KMS-11 (cell line): ENCODE data around the gene MSS51.

ENCODE experiments used
- H2AFZ ChIP-seq: fragments of 200-600 bp; sonication (generic); 2 replicates; pipeline ENCODE4 v1.6.1; 2016; ENCODE audit warnings: antibody characterized with exemption, mixed run types, low read depth
- H3K27ac ChIP-seq: fragments of 200-600 bp; sonication (generic); 2 replicates; pipeline ENCODE4 v1.6.1; 2016; ENCODE audit warnings: mild to moderate bottlenecking, mixed run types
- H3K27me3 ChIP-seq: fragments of 200-600 bp; sonication (generic); 2 replicates; pipeline ENCODE4 v1.6.1; 2017; ENCODE audit warnings: mild to moderate bottlenecking, low read depth, mixed run types, moderate library complexity; ENCODE audit not compliant: insufficient read depth
- H3K36me3 ChIP-seq: fragments of 200-600 bp; sonication (generic); 2 replicates; pipeline ENCODE4 v1.6.1; 2017; ENCODE audit warnings: mild to moderate bottlenecking, mixed run types; ENCODE audit not compliant: insufficient read depth
- H3K4me1 ChIP-seq: fragments of 200-600 bp; sonication (generic); 2 replicates; pipeline ENCODE4 v1.6.1; 2016; ENCODE audit warnings: mild to moderate bottlenecking, low read depth, mixed run types; ENCODE audit not compliant: poor library complexity, severe bottlenecking
- H3K4me2 ChIP-seq: fragments of 200-600 bp; sonication (generic); 2 replicates; pipeline ENCODE4 v1.7.0; 2016; ENCODE audit warnings: mild to moderate bottlenecking, mixed run types
- H3K4me3 ChIP-seq: fragments of 200-600 bp; sonication (generic); IDR thresholded peaks from 2 replicates; pipeline ENCODE4 v1.6.1; 2017; ENCODE audit warnings: low read depth, low read length, mixed read lengths; ENCODE audit not compliant: insufficient read depth
- H3K79me2 ChIP-seq: fragments of 200-600 bp; sonication (generic); 2 replicates; pipeline ENCODE4 v1.6.1; 2016; ENCODE audit warnings: low read depth, mixed run types; ENCODE audit not compliant: insufficient read depth
- H3K9ac ChIP-seq: fragments of 200-600 bp; sonication (generic); 2 replicates; pipeline ENCODE4 v1.6.1; 2016; ENCODE audit warnings: mild to moderate bottlenecking, mixed run types
- H4K20me1 ChIP-seq: fragments of 200-600 bp; sonication (generic); 2 replicates; pipeline ENCODE4 v1.6.1; 2016; ENCODE audit warnings: mild to moderate bottlenecking, mixed run types; ENCODE audit not compliant: insufficient read depth
- TF ChIP-seq, protein P1 (sequence below): fragments of 200-600 bp; sonication (generic); conservative IDR thresholded peaks from 2 replicates; pipeline ENCODE4 v1.6.1; 2017; ENCODE audit warnings: low read depth, mild to moderate bottlenecking, antibody characterized with exemption, low read length, moderate library complexity, mixed read lengths

The MSS51 gene

DNA sequence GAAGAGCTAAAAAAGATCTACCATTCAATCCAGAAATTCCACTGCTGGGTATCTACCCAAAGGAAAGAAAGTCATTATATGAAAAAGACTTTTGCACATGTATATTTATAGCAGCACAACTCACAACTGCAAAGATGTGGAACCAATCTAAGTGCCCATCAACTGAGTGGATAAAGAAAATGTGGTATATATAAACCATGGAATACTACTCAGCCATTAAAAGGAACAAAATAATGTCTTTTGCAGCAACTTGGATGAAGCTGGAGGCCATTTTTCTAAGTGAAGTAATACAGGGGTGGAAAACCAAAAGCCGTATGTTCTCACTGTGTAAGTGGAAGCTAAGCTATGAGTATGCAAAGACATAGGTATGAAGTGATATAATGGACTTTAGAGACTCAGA, 22.5 kb downstream of the MSS51 start:
- no peak overlapping the region for H3K9ac ChIP-seq
- H4K20me1 ChIP-seq, result peaks cover 16% of the 10 kb centered on the region
- H3K27ac ChIP-seq, result no peak overlapping the region
- no peaks in the 10 kb centered on the region for H3K27me3 ChIP-seq
- H3K4me2 ChIP-seq, result no peak overlapping the region
- H3K79me2 ChIP-seq, result peaks cover 73% of the 10 kb centered on the region
- no peak overlapping the region for H2AFZ ChIP-seq
- no peaks in the 10 kb centered on the region for H3K36me3 ChIP-seq
- H3K4me1 ChIP-seq, result peaks cover 16% of the 10 kb centered on the region
- TF ChIP-seq, protein P1, sequence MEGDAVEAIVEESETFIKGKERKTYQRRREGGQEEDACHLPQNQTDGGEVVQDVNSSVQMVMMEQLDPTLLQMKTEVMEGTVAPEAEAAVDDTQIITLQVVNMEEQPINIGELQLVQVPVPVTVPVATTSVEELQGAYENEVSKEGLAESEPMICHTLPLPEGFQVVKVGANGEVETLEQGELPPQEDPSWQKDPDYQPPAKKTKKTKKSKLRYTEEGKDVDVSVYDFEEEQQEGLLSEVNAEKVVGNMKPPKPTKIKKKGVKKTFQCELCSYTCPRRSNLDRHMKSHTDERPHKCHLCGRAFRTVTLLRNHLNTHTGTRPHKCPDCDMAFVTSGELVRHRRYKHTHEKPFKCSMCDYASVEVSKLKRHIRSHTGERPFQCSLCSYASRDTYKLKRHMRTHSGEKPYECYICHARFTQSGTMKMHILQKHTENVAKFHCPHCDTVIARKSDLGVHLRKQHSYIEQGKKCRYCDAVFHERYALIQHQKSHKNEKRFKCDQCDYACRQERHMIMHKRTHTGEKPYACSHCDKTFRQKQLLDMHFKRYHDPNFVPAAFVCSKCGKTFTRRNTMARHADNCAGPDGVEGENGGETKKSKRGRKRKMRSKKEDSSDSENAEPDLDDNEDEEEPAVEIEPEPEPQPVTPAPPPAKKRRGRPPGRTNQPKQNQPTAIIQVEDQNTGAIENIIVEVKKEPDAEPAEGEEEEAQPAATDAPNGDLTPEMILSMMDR, result no peak
- no peak overlapping the region for H3K4me3 ChIP-seq

- TF ChIP-seq, protein P1, result no peak
- Histone ChIP-seq H3K9ac (no peak overlapping the region), H2AFZ (no peak overlapping the region), H3K79me2 (peaks cover 91% of the 10 kb centered on the region), H3K36me3 (no peaks in the 10 kb centered on the region), H3K27ac (no peak overlapping the region), H3K4me2 (no peak overlapping the region), H3K4me1 (peaks cover 10% of the 10 kb centered on the region), H4K20me1 (peaks cover 16% of the 10 kb centered on the region), H3K4me3 (no peak overlapping the region), H3K27me3 (no peaks in the 10 kb centered on the region)
These were observed 24.3 kb downstream of the MSS51 start for GRCh38 chr10:73408978-73409521.

DNA sequence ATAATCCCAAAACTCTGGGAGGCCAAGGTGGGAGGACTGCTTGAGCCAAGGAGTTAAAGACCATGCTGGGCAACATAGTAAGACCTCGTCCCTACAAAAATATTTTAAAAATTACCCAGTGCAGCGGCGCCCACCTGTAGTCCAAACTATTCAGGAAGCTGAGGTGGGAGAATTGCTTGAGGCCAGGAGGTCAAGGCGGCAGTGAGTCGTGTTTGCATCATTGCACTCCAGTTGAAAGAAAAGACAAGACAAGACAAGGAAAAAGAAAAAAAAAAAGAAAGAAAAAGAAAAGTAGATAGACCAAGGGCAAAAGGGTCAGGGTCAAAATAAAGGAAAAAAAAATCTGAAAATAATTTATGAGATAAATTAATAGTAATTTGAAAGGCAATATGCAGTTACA, 25.3 kb downstream of the MSS51 start:
- Histone ChIP-seq H3K27ac (no peak overlapping the region), H3K27me3 (no peaks in the 10 kb centered on the region), H3K4me1 (peaks cover 10% of the 10 kb centered on the region), H3K36me3 (no peaks in the 10 kb centered on the region), H3K9ac (no peak overlapping the region), H2AFZ (no peak overlapping the region), H3K4me3 (no peak overlapping the region), H3K4me2 (no peak overlapping the region), H3K79me2 (peaks cover 99% of the 10 kb centered on the region), H4K20me1 (peaks cover 16% of the 10 kb centered on the region)
- TF ChIP-seq, protein P1, result no peak

- peaks cover 7% of the 10 kb centered on the region for H3K4me1 ChIP-seq
- peaks cover 16% of the 10 kb centered on the region for H4K20me1 ChIP-seq
- no peak overlapping the region for H3K9ac ChIP-seq
- no peaks in the 10 kb centered on the region for H3K27me3 ChIP-seq
- TF ChIP-seq, protein P1, result no peak
- no peak overlapping the region for H3K27ac ChIP-seq
- H3K4me2 ChIP-seq, result no peak overlapping the region
- H3K4me3 ChIP-seq, result no peak overlapping the region
- H3K36me3 ChIP-seq, result no peaks in the 10 kb centered on the region
- no peak overlapping the region for H2AFZ ChIP-seq
- H3K79me2 ChIP-seq, result peaks cover 99% of the 10 kb centered on the region
These were observed 25.9 kb downstream of the MSS51 start for GRCh38 chr10:73407495-73407894.
